HUDEP-2 (cell line): ENCODE measurements around the gene RNU6-1.
A peak's percentile ranks its signal among the peaks of the same experiment; 100 is the strongest.

ENCODE experiments used
- DNase-seq, 76 experiments: peaks; one replicate each; lab custom pipeline; 2025; ENCODE audit not compliant: unreplicated experiment in 76 of 76; lab: John Stamatoyannopoulos, UW

Gene RNU6-1

DNA sequence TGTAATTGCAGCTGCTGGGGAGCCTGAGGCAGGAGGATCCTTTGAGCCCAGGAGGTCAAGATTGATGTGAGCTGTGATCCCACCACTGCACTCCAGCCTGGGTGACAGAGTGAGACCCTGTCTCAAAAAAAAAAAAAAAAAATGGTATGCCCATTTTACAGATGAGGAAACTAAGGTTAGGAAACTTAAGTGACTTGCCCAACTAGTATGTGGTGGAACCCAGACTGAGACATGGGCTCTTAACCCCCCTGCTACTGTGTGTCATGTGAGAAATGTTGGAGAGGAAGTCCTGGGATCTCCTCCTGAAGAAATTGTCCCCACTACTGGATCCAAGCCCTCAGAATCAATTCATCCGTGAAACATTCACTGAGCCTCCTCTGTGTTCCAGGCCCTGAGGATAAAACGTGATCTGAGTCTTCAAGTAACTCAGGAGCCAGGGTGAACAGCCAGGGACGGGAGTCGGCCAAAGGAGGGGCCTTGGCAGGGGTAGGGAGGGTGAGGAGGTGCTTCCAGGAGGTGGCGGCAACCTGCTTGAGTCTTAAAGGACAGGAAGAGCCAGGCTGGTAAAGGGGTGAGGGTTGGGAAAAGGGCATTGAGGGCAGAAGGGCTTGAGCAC is 19.6 kb upstream of the RNU6-1 start:
- no peak for DNase-seq

DNA sequence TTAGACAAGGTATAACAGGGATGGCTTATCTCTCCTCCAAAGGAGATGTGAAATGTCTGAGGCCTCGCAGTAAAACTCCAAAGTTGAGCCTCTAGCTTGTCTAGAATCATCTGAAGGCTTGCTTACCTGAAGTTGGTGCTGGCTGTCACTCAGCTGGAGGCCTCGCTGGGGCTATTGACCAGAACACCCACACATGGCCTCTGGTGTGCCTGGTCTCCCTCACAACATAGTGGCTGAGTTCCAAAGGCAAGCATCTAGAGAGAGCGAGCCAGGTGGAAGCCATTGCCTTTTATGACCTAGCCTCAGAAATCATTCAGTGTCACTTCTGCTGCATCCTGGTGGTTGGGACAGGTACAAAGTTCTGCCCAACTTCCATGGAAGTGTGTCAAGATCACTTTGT is 17.4 kb upstream of the RNU6-1 start:
- DNase-seq, result no peak

DNA sequence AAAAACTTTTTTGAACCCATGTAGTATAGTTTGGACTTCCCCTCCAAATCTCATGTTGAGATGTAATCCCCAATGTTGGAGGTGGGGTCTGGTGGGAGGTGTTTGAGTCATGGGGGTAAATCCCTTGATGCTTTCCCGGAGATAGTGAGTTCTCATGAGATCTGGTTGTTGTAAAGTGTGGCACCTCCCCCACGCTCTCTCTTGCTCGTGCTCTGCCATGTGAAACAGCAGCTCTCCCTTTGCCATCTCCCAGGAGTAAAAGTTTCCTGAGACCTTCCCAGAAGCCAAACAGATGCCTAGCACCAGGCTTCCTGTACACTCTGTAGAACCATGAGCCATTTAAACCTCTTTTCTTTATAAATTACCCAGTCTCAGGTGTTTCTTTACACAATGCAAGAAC is 16.0 kb upstream of the RNU6-1 start:
- peak in 2 of 76 experiments; percentile 13 to 21 for DNase-seq

DNA sequence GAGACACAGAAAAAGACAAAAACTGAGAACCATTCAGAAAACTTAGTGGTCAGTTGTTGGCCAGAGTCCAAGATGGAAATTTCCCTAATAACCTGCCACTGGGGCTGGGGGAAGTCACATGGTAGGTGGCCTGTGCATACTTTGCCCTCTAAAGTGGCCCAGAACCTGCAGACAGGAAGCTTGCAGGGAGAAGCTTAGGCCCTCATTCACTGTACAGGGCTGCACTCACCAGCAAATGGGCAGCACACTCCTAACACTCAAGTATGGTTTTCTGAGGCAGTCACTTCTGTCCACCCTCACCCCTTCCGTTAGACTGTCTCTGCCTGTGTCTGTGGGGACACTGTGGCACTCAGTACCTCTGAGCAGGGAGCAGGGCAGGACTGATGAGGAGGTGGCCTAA is 14.5 kb upstream of the RNU6-1 start:
- no peak for DNase-seq

GRCh38 chr15:67853454-67853853 is 13.6 kb upstream of the RNU6-1 start:
- DNase-seq, result no peak

DNA sequence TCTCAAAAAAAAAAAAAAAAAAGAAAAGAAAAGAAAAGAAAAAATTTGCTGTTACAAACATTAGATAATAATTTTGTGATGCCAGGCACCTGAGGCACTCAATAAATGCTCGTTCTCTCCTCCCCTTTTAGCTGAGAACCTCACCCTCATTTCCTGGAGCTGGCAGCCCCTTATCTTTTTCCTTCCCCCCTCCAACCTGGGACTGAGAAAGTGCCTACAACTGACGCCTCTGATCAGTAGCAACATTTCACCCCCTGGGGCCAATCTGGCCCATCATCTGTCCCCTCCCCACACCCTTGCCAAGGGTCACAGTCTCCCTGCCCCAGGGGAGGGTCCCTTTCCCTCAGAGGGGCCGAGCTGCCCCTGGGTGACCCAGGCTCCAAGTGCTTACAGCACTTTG is 12.6 kb upstream of the RNU6-1 start:
- peak in 20 of 76 experiments; percentile 9 to 80 (median 48) for DNase-seq

- DNase-seq, result no peak
These were observed 11.2 kb upstream of the RNU6-1 start for GRCh38 chr15:67850994-67851571.

- no peak for DNase-seq
These were observed 10.5 kb upstream of the RNU6-1 start for GRCh38 chr15:67850336-67850735.

DNA sequence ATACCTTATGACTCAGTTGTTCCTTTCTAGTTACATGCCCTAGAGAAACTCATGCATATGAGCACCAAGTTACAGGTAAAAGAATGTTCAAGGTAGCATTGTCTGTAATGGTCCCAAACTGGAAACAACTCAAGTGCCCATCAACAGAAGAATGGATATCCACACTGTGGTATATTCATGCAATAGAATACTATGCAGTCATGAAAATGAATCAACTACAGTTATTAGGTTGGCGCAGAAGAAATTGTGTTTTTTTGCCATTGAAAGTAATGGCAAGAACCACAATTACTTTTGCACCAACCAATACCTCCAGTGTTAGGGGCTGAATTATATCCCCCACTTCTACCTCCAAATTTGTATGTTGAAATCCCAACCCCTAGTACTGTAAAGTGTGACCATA is 9.7 kb upstream of the RNU6-1 start:
- DNase-seq, result no peak

DNA sequence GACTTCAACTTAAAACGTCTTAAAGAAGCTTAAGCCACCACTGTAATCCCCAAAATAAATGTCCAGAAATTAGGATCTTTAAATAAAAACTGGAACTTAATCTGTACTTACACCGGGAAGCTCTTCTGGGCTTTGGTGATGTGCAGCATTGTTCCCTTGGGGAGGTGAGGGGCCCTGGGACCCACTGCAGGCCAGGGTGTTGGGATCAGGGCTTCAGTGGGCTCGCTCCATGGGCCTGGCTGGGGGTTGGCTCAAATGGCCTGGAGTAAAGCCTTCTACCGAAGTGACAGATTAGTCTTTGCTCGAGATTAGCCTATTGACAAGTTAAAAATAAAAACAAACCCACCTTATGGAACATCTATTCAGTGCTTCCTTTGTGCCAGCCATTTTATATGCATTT is 6.1 kb upstream of the RNU6-1 start:
- no peak for DNase-seq

- no peak for DNase-seq
These were observed 3.9 kb upstream of the RNU6-1 start for GRCh38 chr15:67843571-67844387.

DNA sequence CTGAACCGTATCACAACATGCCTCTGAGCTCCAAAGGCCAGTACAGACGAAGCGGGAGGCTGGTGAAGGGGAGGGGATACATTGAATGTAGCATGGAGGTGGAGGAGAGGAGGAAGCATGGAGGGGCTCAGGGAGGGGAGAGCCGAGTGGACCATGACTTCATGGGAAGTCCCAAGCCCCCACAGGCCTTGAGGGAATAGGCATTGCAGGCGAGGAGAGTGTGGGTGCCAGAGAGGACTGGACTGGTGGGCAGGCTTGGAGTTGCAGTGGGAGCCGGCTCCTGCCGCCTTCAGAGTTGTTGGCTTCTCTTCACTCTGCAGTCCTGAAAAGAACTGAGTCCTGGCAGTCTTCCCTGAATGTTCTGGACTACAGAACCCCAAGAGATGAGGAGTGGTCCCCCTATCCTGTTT is 3.3 kb upstream of the RNU6-1 start:
- DNase-seq, result no peak

- DNase-seq, result no peak
These were observed 1.6 kb upstream of the RNU6-1 start for GRCh38 chr15:67841513-67841762.

GRCh38 chr15:67840749-67841512 is 1.1 kb upstream of the RNU6-1 start:
- peak in 1 of 76 experiments; percentile 7 for DNase-seq

- peak in 6 of 76 experiments; percentile 18 to 62 (median 36) for DNase-seq
These were observed 331 bp downstream of the RNU6-1 start for GRCh38 chr15:67839499-67839928.

DNA sequence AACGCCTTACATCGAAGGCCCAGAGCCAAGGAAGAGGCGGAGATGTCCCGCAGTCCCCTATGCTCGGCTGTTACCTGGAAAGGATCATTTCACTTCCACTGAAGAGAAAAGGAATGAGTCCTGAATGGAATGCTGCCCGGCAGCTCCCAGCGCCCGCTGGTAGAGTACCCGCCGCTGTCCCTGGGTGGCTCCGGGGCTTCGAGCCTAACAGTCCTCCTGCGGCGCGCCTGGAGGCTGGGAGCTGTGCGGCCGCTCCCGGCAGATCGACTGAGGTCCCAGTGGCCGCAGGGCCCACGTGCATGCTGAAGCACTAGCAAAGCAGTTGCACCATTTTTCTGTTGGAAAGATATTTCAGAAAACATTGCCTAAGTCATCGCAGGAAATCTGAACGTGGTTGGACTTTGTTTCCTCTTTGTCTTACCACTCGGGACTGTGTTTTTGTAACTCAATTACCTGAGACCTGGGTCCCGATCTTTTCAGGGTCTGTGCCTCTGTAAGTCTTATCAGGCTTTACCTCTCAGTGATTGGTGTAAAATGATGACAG is 984 bp downstream of the RNU6-1 start:
- DNase-seq, result peak in 13 of 76 experiments; percentile 17 to 38 (median 20)

GRCh38 chr15:67836955-67837354 is 2.9 kb downstream of the RNU6-1 start:
- DNase-seq, result no peak

DNA sequence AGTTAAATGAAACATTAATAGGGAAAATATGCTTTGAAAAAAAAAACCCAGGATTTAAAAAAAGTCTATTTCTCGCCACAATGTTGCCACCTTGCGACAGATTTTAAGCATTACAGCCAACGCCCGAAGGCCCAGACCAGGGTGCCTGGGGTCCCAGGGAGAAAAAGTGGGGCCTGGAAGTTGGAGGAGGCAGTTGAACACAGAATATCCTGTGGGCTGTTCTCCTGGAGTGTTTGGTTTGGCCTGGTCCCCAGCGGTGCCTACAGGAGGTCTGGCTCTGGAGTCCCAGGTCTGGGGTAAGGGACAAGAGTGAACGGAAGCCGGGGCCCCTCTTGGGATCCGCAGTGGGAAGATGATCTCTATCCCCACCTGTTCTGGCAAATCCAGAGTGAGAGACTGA is 3.4 kb downstream of the RNU6-1 start:
- DNase-seq, result peak in 15 of 76 experiments; percentile 8 to 48 (median 26)

DNA sequence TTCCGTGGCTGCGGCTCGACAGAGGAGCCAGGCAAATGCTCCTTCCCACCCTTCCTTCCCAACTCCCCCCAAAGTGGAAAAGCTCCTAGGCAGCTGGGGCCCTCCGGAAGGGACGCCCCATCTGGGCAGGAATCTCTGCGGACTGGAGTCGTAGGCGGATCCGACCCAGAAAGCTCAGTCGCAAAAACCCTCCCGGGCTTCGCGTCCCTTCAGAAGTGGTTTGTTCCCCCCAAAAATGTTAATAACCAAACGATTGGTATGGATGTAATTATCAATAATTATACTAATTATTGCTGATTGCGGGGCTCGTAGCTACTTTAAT is 3.8 kb downstream of the RNU6-1 start:
- DNase-seq, result no peak

DNA sequence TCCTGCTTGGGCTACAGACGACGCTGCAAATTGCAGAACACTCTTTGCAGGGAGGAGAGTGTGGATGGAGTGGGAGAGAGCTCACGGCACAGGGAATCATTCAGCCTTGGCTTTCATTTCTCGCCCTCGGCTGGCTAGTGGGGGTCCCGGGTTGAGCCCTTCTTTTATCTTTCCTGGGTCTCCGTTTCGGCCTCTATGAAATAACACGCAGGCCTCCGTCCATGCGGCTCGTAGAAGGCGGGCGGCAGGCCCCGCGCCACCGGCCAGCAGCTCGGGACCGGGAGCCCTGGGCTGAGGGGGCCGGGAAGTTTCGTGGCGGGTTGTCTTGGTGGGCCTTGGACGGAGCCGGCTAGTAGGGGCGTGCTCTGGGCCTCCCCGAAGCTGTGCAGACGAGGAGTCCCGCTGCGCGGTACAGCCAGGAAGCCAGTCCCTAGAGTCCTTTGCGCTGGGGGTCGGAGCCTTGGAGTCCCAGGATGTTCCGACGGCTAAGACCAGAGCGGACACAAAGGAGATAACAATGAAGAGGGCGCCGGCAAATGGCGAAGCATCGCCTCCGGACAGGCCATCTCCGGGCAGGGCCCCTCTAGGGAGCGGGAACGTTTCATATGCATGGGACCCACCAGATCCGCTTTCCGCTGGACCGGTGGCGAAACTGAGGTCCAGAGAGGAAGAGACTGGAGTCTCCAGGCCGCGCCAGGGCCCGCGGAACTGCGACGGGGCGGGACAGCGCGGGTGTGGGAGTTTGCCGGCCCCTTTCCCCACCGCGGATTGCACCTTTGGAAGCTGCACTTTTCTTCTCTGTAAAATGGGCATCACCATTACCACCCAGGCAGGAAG is 4.3 kb downstream of the RNU6-1 start:
- DNase-seq, result no peak
